MCF 10A (cell line): ENCODE data around the gene MVD. TPM values are rescaled to one million over a fixed set of nuclear protein-coding genes. Genes with fewer than 3 reads are reported as not detected.

ENCODE experiments used
- BruUV-seq: library from RNA; stranded (reverse); fragments of 400-500 nt; replicated peaks from 2 replicates; lab custom pipeline; 2021; lab: Mats Ljungman, UMichigan
- CTCF ChIA-PET: fragments of 300-600 bp; sonication (Branson Sonifier 250); formaldehyde crosslinking; extraction: SDS; loops from one replicate; lab custom pipeline; 2021; ENCODE audit warnings: antibody characterized with exemption, inconsistent platforms; lab: Yijun Ruan, JAX
- POLR2A ChIA-PET: fragments of 300-600, 350-650 bp; sonication (Branson Sonifier 250); formaldehyde crosslinking; extraction: SDS; loops from one replicate; lab custom pipeline; 2020; ENCODE audit warnings: antibody characterized with exemption, inconsistent platforms; lab: Yijun Ruan, JAX
- DNase-seq: peaks from one replicate; pipeline ENCODE4 v3.0.0-alpha.2; 2018; ENCODE audit not compliant: unreplicated experiment
- H3K27ac Mint-ChIP-seq: one replicate; pipeline ENCODE4 v1.8.0; 2022; ENCODE audit warnings: mild to moderate bottlenecking, low read depth, mixed read lengths; ENCODE audit not compliant: unreplicated experiment
- H3K27me3 Mint-ChIP-seq: one replicate; pipeline ENCODE4 v1.8.0; 2022; ENCODE audit warnings: mixed read lengths; ENCODE audit not compliant: insufficient read depth, unreplicated experiment
- H3K36me3 Mint-ChIP-seq: one replicate; pipeline ENCODE4 v1.8.0; 2022; ENCODE audit warnings: mild to moderate bottlenecking, moderate library complexity, mixed read lengths; ENCODE audit not compliant: insufficient read depth, unreplicated experiment
- H3K4me1 Mint-ChIP-seq: one replicate; pipeline ENCODE4 v1.8.0; 2022; ENCODE audit warnings: mixed read lengths; ENCODE audit not compliant: insufficient read depth, unreplicated experiment
- H3K4me3 Mint-ChIP-seq: one replicate; pipeline ENCODE4 v1.8.0; 2022; ENCODE audit warnings: mild to moderate bottlenecking, moderate library complexity, mixed read lengths; ENCODE audit not compliant: unreplicated experiment
- H3K9me3 Mint-ChIP-seq: one replicate; pipeline ENCODE4 v1.8.0; 2022; ENCODE audit warnings: mixed read lengths; ENCODE audit not compliant: unreplicated experiment
- intact Hi-C: fragments of 100-400 bp; cut with micrococcal nuclease; formaldehyde crosslinking; loops from 2 replicates; pipeline ENCODE4 v1.14.1; 2022
- total RNA-seq: library from RNA; stranded (reverse); gene quantifications from 2 replicates; pipeline ENCODE4 v1.2.3, GENCODE V29; 2022
- TF ChIP-seq, protein P1 (sequence below): fragments of 200-600 bp; IDR thresholded peaks from one replicate; pipeline ENCODE4 v1.8.0; 2022; ENCODE audit warnings: antibody characterized with exemption, mild to moderate bottlenecking; ENCODE audit not compliant: unreplicated experiment

Gene MVD
- total RNA-seq, 1 experiment from 2014 or later, result 32.4 TPM

- no peak overlapping the region for H3K4me3 Mint-ChIP-seq
- H3K27ac Mint-ChIP-seq, result no peak overlapping the region
- H3K4me1 Mint-ChIP-seq, result peaks cover 16% of the 10 kb centered on the region
- DNase-seq, result no peak
- H3K36me3 Mint-ChIP-seq, result peaks cover 36% of the 10 kb centered on the region
- TF ChIP-seq, protein P1, sequence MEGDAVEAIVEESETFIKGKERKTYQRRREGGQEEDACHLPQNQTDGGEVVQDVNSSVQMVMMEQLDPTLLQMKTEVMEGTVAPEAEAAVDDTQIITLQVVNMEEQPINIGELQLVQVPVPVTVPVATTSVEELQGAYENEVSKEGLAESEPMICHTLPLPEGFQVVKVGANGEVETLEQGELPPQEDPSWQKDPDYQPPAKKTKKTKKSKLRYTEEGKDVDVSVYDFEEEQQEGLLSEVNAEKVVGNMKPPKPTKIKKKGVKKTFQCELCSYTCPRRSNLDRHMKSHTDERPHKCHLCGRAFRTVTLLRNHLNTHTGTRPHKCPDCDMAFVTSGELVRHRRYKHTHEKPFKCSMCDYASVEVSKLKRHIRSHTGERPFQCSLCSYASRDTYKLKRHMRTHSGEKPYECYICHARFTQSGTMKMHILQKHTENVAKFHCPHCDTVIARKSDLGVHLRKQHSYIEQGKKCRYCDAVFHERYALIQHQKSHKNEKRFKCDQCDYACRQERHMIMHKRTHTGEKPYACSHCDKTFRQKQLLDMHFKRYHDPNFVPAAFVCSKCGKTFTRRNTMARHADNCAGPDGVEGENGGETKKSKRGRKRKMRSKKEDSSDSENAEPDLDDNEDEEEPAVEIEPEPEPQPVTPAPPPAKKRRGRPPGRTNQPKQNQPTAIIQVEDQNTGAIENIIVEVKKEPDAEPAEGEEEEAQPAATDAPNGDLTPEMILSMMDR, result no peak
- no peaks in the 10 kb centered on the region for H3K9me3 Mint-ChIP-seq
- no TSS peak for BruUV-seq
- no peaks in the 10 kb centered on the region for H3K27me3 Mint-ChIP-seq
- ChIA-PET POLR2A (interaction anchor here (0.7 to 1.2 kb wide), 3 partner anchors 12 to 1390 kb away, joined by 3 to 4 read pairs (median 3); no protein-coding TSS in a partner anchor), CTCF (interaction anchor here (0.7 to 0.9 kb wide), 2 partner anchors 13 to 128 kb away, joined by 3 read pairs; no protein-coding TSS in a partner anchor)
- intact Hi-C loops, result no loop called here
Measured at GRCh38 chr16:88632587-88632930, 30.3 kb downstream of the MVD start.

DNA sequence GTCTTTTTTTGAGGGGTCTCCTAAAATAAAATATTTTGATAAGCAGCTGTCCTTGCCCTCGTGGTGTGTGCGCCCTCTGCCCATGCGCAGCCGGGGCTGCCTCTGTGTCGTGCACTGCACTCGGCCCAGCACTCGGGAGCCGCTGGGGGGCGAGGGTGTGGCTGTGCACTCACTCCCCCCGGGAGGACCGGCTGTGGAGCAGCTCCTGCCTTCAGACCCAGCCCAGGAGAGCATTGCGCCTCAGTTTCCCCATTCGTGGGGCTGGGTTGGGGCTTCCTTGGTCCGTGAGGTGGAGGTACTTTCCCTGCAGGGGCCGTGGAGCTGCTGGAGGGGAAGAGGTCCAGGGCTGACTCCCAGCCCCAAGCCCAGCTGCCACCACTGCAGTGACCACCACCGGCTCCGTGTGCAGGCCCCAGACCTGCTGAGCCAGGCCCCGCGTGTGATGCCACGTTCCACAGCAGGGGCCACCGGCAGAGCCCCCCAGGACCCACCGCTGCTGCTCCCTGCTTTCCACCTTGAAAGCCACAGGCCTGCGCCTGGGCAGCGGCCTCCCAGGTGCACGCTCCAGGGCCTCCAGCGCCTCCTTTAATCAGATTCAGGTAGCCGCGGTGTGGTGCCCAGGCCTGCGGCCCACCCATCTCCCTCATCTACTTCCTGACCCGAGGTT, 30.8 kb downstream of the MVD start:
- no peaks in the 10 kb centered on the region for H3K9me3 Mint-ChIP-seq

DNA sequence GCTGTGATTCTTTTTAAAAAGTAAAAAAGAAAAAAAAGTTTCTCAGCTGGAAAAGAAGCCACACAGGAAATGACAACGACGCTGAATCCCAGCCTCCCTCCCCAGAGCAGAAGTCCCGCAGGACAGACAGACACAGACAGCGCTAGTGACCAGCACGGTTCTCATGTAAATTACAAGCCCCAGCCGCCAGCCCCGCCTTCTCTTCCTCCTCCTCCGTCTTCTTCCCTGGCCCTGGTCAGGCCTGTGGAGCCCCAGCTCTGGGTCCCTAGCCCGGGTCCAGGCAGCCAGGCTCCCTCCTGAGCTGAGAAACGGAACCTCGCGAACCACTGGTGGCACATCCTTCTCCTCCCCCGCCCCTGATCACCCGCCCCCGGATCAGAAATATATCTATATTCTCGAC, 31.5 kb downstream of the MVD start:
- no peaks in the 10 kb centered on the region for H3K9me3 Mint-ChIP-seq
- H3K27ac Mint-ChIP-seq, result no peak overlapping the region
- DNase-seq, result no peak
- peaks cover 43% of the 10 kb centered on the region for H3K36me3 Mint-ChIP-seq
- intact Hi-C loops, result no loop called here
- ChIA-PET POLR2A (no interaction called here), CTCF (no interaction called here)
- TSS peak; percentile 80 for BruUV-seq
- no peaks in the 10 kb centered on the region for H3K27me3 Mint-ChIP-seq
- no peak overlapping the region for H3K4me3 Mint-ChIP-seq
- peaks cover 10% of the 10 kb centered on the region for H3K4me1 Mint-ChIP-seq
- TF ChIP-seq, protein P1, result no peak

More for the DNA sequence above, 30.8 kb downstream of the MVD start:
- ChIA-PET CTCF (no interaction called here), POLR2A (interaction anchor here (0.7 kb wide), 2 partner anchors 160 to 1390 kb away, joined by 3 read pairs; no protein-coding TSS in a partner anchor)
- peaks cover 12% of the 10 kb centered on the region for H3K4me1 Mint-ChIP-seq
- TF ChIP-seq, protein P1, result no peak
- no peak for DNase-seq
- intact Hi-C loops, result no loop called here
- no peak overlapping the region for H3K27ac Mint-ChIP-seq
- no TSS peak for BruUV-seq
- H3K4me3 Mint-ChIP-seq, result no peak overlapping the region
- H3K36me3 Mint-ChIP-seq, result peaks cover 40% of the 10 kb centered on the region
- H3K27me3 Mint-ChIP-seq, result no peaks in the 10 kb centered on the region

DNA sequence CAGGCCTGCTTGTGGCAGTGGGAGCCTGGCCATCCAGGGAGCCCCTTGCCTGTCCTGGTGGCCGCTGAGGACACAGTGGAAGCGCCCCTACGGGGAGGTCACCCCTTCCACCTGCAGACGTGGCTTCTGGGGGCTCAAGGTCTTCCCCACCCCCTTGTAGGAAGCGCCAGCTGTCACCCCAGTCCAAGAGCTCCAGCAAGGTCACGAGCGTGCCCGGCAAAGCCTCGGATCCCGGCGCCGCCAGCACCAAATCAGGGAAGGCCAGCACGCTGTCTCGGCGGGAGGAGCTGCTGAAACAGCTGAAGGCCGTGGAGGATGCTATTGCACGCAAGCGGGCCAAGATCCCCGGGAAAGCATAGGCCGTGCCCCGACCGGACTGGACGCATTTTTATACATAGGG, 31.9 kb downstream of the MVD start:
- Mint-ChIP-seq H3K4me1 (peaks cover 8% of the 10 kb centered on the region), H3K36me3 (peaks cover 46% of the 10 kb centered on the region), H3K4me3 (no peak overlapping the region), H3K9me3 (no peaks in the 10 kb centered on the region), H3K27ac (no peak overlapping the region), H3K27me3 (no peaks in the 10 kb centered on the region)
- CTCF ChIA-PET, result no interaction called here
- no TSS peak for BruUV-seq
- DNase-seq, result no peak
- POLR2A ChIA-PET, result no interaction called here
- intact Hi-C loops, result no loop called here
- TF ChIP-seq, protein P1, result no peak
